ENCODE results near the gene ABCC8.

DNA sequence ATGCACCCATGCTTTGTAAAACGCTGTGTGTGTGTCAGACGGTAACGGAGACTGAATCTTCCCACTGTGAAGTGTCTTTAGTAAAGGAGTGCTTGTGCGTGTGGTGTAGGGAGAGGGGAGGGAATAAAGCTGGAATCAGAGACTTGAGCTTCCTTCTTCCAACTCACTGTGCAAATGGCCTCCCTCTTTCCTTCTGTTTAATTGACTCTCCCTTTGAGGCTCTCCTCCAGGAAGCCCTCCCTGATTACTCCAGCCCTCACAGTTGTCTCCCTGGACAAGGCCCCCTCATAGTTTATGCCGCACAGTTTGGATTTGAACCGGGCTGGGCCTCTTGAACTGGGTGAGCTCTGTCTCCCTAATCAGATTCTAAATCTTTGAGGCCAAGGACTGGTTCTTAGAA is 65.2 kb downstream of the ABCC8 start:
- TF ChIP-seq, protein P1, sequence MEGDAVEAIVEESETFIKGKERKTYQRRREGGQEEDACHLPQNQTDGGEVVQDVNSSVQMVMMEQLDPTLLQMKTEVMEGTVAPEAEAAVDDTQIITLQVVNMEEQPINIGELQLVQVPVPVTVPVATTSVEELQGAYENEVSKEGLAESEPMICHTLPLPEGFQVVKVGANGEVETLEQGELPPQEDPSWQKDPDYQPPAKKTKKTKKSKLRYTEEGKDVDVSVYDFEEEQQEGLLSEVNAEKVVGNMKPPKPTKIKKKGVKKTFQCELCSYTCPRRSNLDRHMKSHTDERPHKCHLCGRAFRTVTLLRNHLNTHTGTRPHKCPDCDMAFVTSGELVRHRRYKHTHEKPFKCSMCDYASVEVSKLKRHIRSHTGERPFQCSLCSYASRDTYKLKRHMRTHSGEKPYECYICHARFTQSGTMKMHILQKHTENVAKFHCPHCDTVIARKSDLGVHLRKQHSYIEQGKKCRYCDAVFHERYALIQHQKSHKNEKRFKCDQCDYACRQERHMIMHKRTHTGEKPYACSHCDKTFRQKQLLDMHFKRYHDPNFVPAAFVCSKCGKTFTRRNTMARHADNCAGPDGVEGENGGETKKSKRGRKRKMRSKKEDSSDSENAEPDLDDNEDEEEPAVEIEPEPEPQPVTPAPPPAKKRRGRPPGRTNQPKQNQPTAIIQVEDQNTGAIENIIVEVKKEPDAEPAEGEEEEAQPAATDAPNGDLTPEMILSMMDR (conservative IDR thresholded peaks at IDR 0.05; ENCODE audit: low read depth in 2 of 2) = no peak
- TF ChIP-seq CREB1 (CRISPR knock-in tag; IDR thresholded peaks at IDR 0.05; ENCODE audit: low read depth) (no peak), NANOG (IDR thresholded peaks at IDR 0.05; ENCODE audit: borderline replicate concordance) (no peak), REST (IDR thresholded peaks at IDR 0.05; ENCODE audit: unreplicated experiment) (no peak), EZH2phosphoT487 (IDR thresholded peaks at IDR 0.05; ENCODE audit: unreplicated experiment) (no peak), POLR2AphosphoS5 (IDR thresholded peaks at IDR 0.05; ENCODE audit: low read depth) (no peak)
